AG04450 (cell line): ENCODE results near the gene NPHP4. TPM values are rescaled to one million over a fixed set of nuclear protein-coding genes. Genes with fewer than 3 reads are reported as not detected.

Experiments
- CTCF ChIA-PET: fragments of 300-600, 350-600 bp; formaldehyde crosslinking; extraction: SDS; loops from one replicate; lab custom pipeline; 2022; ENCODE audit warnings: antibody characterized with exemption, inconsistent platforms; lab: Charles Lee
- POLR2A ChIA-PET: fragments of 350-600 bp; formaldehyde crosslinking; extraction: SDS; loops from one replicate; lab custom pipeline; 2021; ENCODE audit warnings: antibody characterized with exemption, inconsistent platforms; lab: Yijun Ruan, JAX
- DNase-seq: peaks from one replicate; pipeline ENCODE4 v3.0.0-alpha.2; 2011; ENCODE audit warnings: low read depth, low spot score
- H3K27ac ChIP-seq: one replicate; pipeline ENCODE4 v1.5.1; 2012; ENCODE audit warnings: low read depth, low read length, control low read depth
- H3K27me3 ChIP-seq: one replicate; pipeline ENCODE4 v1.6.0; 2012; ENCODE audit warnings: low read length; ENCODE audit not compliant: control insufficient read depth, insufficient read depth
- H3K4me3 ChIP-seq: 2 replicates; pipeline ENCODE4 v1.5.1; 2011; ENCODE audit warnings: mild to moderate bottlenecking, low read depth, low read length, control low read depth
- H3K9me3 ChIP-seq: 2 replicates; pipeline ENCODE4 v1.5.1; 2012; ENCODE audit warnings: low read length; ENCODE audit not compliant: control insufficient read depth, insufficient read depth
- polyA plus RNA-seq: library from polyadenylated mRNA; depleted of rRNA; stranded (reverse); fragments of >200 nt; gene quantifications from 2 replicates; pipeline ENCODE4 v1.2.3, GENCODE V29; 2011
- TF ChIP-seq, protein P1 (sequence below): IDR thresholded peaks from 2 replicates; pipeline ENCODE4 v1.5.1; 2011; ENCODE audit warnings: low read depth, low read length, control low read depth, inconsistent platforms

Gene NPHP4
- polyA plus RNA-seq, 1 experiment, result 1.6 TPM

DNA sequence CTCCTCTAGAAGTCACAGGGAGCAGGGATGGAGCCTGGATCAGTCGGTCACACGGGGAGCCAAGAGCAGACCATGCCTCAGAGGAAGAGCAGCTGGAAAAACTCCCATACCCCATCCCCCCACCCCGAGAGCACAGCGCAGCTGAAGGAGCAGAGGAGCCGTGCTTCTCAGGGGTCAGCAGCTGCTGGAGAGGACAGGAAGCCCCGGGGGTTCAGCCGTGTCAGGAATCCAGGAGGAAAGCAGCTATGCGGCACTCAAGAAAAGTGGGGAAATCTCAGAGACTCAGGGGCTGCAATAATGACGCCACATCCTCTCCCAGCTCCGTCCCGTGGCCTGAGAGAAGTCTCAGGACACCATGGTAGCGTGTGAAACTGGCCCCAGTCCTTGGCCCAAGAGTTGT is 102.3 kb downstream of the NPHP4 start:
- CTCF ChIA-PET, result interaction anchor here (0.6 kb wide), 1 partner anchor 24 kb away, joined by 5 read pairs; no protein-coding TSS in a partner anchor
- Histone ChIP-seq H3K9me3 (no peaks in the 10 kb centered on the region; the same call in 1 of the 2 replicates), H3K27me3 (no peaks in the 10 kb centered on the region), H3K4me3 (no peak overlapping the region), H3K27ac (no peak overlapping the region)
- TF ChIP-seq, protein P1, sequence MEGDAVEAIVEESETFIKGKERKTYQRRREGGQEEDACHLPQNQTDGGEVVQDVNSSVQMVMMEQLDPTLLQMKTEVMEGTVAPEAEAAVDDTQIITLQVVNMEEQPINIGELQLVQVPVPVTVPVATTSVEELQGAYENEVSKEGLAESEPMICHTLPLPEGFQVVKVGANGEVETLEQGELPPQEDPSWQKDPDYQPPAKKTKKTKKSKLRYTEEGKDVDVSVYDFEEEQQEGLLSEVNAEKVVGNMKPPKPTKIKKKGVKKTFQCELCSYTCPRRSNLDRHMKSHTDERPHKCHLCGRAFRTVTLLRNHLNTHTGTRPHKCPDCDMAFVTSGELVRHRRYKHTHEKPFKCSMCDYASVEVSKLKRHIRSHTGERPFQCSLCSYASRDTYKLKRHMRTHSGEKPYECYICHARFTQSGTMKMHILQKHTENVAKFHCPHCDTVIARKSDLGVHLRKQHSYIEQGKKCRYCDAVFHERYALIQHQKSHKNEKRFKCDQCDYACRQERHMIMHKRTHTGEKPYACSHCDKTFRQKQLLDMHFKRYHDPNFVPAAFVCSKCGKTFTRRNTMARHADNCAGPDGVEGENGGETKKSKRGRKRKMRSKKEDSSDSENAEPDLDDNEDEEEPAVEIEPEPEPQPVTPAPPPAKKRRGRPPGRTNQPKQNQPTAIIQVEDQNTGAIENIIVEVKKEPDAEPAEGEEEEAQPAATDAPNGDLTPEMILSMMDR, result no peak
- POLR2A ChIA-PET, result no interaction called here
- no peak for DNase-seq

DNA sequence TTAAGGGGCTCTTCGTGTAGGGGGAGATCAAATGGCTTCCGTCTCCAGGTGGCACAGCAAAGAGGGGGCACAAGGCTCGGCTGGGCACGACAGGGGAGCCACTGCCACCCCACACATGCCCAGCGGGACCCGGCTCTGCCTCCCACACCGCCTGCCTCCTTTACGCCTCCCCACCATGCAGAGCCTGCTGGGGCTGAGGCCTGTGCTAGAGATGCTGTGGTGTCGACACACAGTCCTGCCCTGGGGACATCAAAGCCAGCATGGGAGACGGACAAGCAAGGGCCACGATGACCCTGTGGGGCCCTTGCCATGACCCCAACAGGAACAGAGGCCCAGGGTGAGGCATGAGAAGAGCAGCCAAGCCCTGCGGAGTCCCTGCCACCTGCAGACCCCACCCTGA is 102.8 kb downstream of the NPHP4 start:
- Histone ChIP-seq H3K27ac (no peak overlapping the region), H3K4me3 (no peak overlapping the region), H3K27me3 (no peaks in the 10 kb centered on the region), H3K9me3 (no peaks in the 10 kb centered on the region; the same call in 1 of the 2 replicates)
- TF ChIP-seq, protein P1, result no peak
- DNase-seq, result no peak
- ChIA-PET POLR2A (no interaction called here), CTCF (no interaction called here)

DNA sequence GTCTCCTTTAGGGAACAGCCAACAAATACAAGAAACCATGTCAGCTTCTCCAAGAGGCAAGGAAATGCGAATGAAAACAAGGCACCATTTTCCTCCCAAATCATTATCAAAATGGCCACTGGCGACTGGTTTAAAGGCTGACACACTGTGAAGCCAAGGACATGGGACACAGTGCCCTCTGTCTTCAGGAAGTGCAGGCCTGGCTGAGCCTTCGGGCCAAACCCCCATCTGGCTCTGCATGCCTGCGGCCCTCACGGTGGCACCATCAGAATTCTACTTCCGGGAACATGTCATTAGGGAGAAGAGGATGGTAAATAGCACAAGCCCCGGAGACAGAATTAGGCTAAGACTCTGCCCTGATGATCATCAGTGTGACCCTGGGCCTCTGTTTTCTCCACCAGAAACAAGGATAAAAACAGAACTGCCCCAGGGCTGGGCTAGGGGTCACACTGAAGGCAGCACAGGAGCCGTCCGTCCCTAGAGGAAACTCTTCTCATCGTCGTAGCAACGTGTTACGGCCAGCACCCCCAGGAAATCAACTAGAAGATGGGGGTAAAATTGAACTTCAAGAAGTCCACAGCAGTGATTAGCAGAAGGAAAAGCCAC is 103.5 kb downstream of the NPHP4 start:
- Histone ChIP-seq H3K27ac (no peak overlapping the region), H3K9me3 (no peaks in the 10 kb centered on the region; the same call in 1 of the 2 replicates), H3K4me3 (no peak overlapping the region), H3K27me3 (no peaks in the 10 kb centered on the region)
- TF ChIP-seq, protein P1, result no peak
- no peak for DNase-seq
- ChIA-PET POLR2A (no interaction called here), CTCF (no interaction called here)

DNA sequence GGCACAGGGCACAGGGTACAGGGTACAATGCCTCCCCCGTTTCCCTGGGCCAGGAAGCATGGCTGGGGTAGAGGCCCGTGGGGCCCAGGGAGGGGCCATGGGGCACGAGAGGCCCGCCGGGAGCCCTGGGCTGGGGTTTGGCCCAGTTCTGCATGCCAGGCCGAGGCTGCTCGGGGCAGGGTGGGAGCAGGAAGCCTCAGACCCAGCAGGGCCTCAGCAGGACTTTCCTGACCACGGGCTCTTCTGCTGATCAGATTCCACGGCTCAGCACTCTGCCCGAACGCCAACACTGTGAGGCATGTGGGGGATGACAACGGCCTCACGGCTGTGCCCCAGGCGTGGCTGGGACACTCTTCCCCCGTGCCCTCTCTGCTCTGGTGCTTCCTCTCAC is 104.3 kb downstream of the NPHP4 start:
- ChIA-PET CTCF (no interaction called here), POLR2A (no interaction called here)
- no peaks in the 10 kb centered on the region; the same call in 1 of the 2 replicates for H3K9me3 ChIP-seq
- no peak for DNase-seq
- no peak overlapping the region for H3K4me3 ChIP-seq
- no peak overlapping the region for H3K27ac ChIP-seq
- no peaks in the 10 kb centered on the region for H3K27me3 ChIP-seq
- TF ChIP-seq, protein P1, result no peak

DNA sequence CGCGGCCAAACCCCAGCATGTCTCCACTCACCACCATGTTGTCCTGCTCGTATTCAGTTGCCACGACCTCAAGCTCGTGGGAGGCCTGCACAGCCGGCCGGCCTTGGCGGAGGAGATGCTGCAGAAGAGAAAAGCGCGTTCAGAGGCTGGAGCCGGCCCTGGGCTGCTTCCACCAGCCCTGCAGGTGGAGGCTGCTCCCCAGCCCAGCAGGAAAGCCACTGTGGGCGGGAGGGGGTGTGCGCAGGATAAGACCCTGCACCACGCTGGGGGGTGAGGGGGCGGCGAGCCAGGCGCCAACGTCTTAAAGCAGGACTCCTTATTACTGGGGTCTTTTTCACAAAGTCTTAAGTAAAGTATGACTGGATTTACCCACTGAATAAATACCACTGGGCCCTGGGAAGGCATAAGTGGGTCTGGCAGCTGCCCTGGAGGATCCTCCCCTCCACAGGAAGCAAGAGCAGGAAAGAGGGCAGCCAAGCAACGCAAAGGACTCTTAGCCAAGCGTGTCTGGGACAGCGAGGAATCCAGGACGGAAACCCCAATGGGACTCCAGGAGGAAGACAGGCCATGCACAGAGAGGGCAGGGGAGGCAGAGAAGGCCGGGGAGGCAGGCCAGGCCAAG is 104.8 kb downstream of the NPHP4 start:
- no peak overlapping the region for H3K27ac ChIP-seq
- ChIA-PET CTCF (no interaction called here), POLR2A (no interaction called here)
- H3K4me3 ChIP-seq, result no peak overlapping the region
- TF ChIP-seq, protein P1, result no peak
- H3K9me3 ChIP-seq, result no peaks in the 10 kb centered on the region; the same call in 1 of the 2 replicates
- DNase-seq, result no peak
- H3K27me3 ChIP-seq, result no peaks in the 10 kb centered on the region
